OCI-LY7 (cell line): ENCODE measurements around the gene ZNF45. TPM values are rescaled to one million over a fixed set of nuclear protein-coding genes. Genes with fewer than 3 reads are reported as not detected.
"Not testable (repeated sequence)": the region's sequence is repeated elsewhere in the genome, so short reads cannot be mapped to it uniquely, and the experiment has no call there.

Source experiments
- BruUV-seq: library from RNA; stranded (reverse); fragments of 400-500 nt; replicated peaks from 2 replicates; lab custom pipeline; 2021; lab: Mats Ljungman, UMichigan
- CTCF ChIA-PET: fragments of 300-600 bp; sonication (Branson Sonifier 250); formaldehyde crosslinking; loops from one replicate; lab custom pipeline; 2022; ENCODE audit warnings: antibody characterized with exemption; ENCODE audit not compliant: unreplicated experiment; lab: Charles Lee
- POLR2A ChIA-PET: fragments of 300-600 bp; sonication (Branson Sonifier 250); formaldehyde crosslinking; loops from one replicate; lab custom pipeline; 2022; ENCODE audit warnings: antibody characterized with exemption; lab: Charles Lee
- DNase-seq: peaks from one replicate; pipeline ENCODE4 v3.0.0-alpha.2; 2015; ENCODE audit warnings: low spot score
- H2AFZ ChIP-seq: fragments of 200-600 bp; sonication (generic), shearing (Covaris generic); 2 replicates; pipeline ENCODE4 v1.6.1; 2014; ENCODE audit warnings: mild to moderate bottlenecking, antibody characterized with exemption, low read length, moderate library complexity
- H3K27ac ChIP-seq: fragments of 200-600 bp; sonication (generic); 2 replicates; pipeline ENCODE4 v1.5.1; 2014; ENCODE audit warnings: mixed run types, low read depth, mild to moderate bottlenecking, moderate library complexity, low read length, inconsistent platforms; ENCODE audit not compliant: poor library complexity, severe bottlenecking
- H3K36me3 ChIP-seq: fragments of 200-600 bp; sonication (generic); 2 replicates; pipeline ENCODE4 v1.6.1; 2014; ENCODE audit warnings: mild to moderate bottlenecking, antibody characterized with exemption, low read length, moderate library complexity, mixed read lengths; ENCODE audit not compliant: insufficient read depth
- H3K4me1 ChIP-seq: fragments of 200-600 bp; sonication (generic); 2 replicates; pipeline ENCODE4 v1.5.1; 2014; ENCODE audit warnings: mild to moderate bottlenecking, low read length; ENCODE audit not compliant: insufficient read depth, poor library complexity, severe bottlenecking
- H3K4me2 ChIP-seq: fragments of 200-600 bp; sonication (generic); 2 replicates; pipeline ENCODE4 v1.6.1; 2014; ENCODE audit warnings: mild to moderate bottlenecking, low read length
- H3K4me3 ChIP-seq: fragments of 200-600 bp; sonication (generic); 2 replicates; pipeline ENCODE4 v1.5.1; 2014; ENCODE audit warnings: mild to moderate bottlenecking, low read depth, low read length; ENCODE audit not compliant: poor library complexity, severe bottlenecking
- H3K79me2 ChIP-seq: fragments of 200-600 bp; sonication (generic); 2 replicates; pipeline ENCODE4 v1.6.1; 2016; ENCODE audit warnings: low read depth, mild to moderate bottlenecking, low read length, moderate library complexity, mixed read lengths; ENCODE audit not compliant: insufficient read depth
- H3K9me2 ChIP-seq: fragments of 200-600 bp; sonication (generic); 2 replicates; pipeline ENCODE4 v1.6.1; 2016; ENCODE audit warnings: mild to moderate bottlenecking, low read length, mixed read lengths; ENCODE audit not compliant: insufficient read depth
- H3K9me3 ChIP-seq: fragments of 200-600 bp; sonication (generic); 2 replicates; pipeline ENCODE4 v1.6.1; 2014; ENCODE audit warnings: mild to moderate bottlenecking, mixed run types, low read length, mixed read lengths
- H4K20me1 ChIP-seq: fragments of 200-600 bp; sonication (generic); 2 replicates; pipeline ENCODE4 v1.6.1; 2014; ENCODE audit warnings: mild to moderate bottlenecking, antibody characterized with exemption, low read length, moderate library complexity, mixed read lengths; ENCODE audit not compliant: insufficient read depth
- EZH2phosphoT487 ChIP-seq: fragments of 200-600 bp; sonication (generic); IDR thresholded peaks from 2 replicates; pipeline ENCODE4 v1.6.1; 2018; ENCODE audit warnings: low read depth, borderline replicate concordance, mild to moderate bottlenecking, mixed run types, antibody characterized with exemption, low read length, moderate library complexity, mixed read lengths
- intact Hi-C: fragments of 100-400 bp; cut with micrococcal nuclease; formaldehyde crosslinking; loops from one replicate; pipeline ENCODE4 v1.10.0; 2022; ENCODE audit not compliant: unreplicated experiment
- small RNA-seq: library from RNA; depleted of rRNA; stranded (forward); fragments of <200 nt; gene quantifications from one replicate; pipeline ENCODE3, GENCODE V24; 2014
- total RNA-seq, 2 experiments: library from RNA; depleted of rRNA in 1 of 2; stranded (reverse); fragments of >200 nt in 1 of 2; shearing (Covaris generic) in 1 of 2; gene quantifications; 2 replicates each; pipeline ENCODE4 v1.2.3, GENCODE V29; 2014 to 2022
- TF ChIP-seq, protein P1 (sequence below): fragments of 200-600 bp; sonication (generic); conservative IDR thresholded peaks from 2 replicates; pipeline ENCODE4 v1.5.1; 2014; ENCODE audit warnings: mild to moderate bottlenecking, antibody characterized with exemption, low read length, moderate library complexity, mixed read lengths

The ZNF45 gene
- total RNA-seq, 2 experiments from 2014 or later = 9.7 to 15.3 TPM

DNA sequence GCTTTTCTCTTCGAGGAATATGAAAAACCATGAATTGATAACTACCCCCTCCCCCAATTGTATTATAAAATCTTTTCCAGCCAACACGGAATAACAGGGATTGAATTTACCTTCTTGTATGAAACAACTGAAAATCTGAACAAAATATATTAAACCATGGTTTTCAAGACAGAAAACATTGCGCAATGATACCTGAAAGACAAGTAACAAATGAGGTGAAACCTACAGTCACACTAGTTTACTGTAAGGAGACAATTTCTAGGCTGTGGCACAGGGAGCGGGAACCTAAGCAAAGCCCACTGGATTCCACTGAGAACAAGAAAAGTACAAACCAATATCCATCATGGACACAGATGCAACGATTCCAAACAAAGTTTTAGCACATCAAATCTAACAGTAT, 54.6 kb downstream of the ZNF45 start:
- no peak overlapping the region for H3K4me3 ChIP-seq
- no peaks in the 10 kb centered on the region for H4K20me1 ChIP-seq
- no peak overlapping the region for H2AFZ ChIP-seq
- H3K27ac ChIP-seq = no peak overlapping the region
- BruUV-seq = no TSS peak
- peaks cover 24% of the 10 kb centered on the region for H3K9me3 ChIP-seq
- H3K9me2 ChIP-seq = no peaks in the 10 kb centered on the region
- POLR2A ChIA-PET = no interaction called here
- intact Hi-C loops = no loop called here
- H3K79me2 ChIP-seq = no peaks in the 10 kb centered on the region
- no peak for DNase-seq
- TF ChIP-seq EZH2phosphoT487 = no peak
- TF ChIP-seq, protein P1, sequence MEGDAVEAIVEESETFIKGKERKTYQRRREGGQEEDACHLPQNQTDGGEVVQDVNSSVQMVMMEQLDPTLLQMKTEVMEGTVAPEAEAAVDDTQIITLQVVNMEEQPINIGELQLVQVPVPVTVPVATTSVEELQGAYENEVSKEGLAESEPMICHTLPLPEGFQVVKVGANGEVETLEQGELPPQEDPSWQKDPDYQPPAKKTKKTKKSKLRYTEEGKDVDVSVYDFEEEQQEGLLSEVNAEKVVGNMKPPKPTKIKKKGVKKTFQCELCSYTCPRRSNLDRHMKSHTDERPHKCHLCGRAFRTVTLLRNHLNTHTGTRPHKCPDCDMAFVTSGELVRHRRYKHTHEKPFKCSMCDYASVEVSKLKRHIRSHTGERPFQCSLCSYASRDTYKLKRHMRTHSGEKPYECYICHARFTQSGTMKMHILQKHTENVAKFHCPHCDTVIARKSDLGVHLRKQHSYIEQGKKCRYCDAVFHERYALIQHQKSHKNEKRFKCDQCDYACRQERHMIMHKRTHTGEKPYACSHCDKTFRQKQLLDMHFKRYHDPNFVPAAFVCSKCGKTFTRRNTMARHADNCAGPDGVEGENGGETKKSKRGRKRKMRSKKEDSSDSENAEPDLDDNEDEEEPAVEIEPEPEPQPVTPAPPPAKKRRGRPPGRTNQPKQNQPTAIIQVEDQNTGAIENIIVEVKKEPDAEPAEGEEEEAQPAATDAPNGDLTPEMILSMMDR = no peak
- H3K4me1 ChIP-seq = no peaks in the 10 kb centered on the region
- H3K36me3 ChIP-seq = no peaks in the 10 kb centered on the region
- CTCF ChIA-PET = no interaction called here
- no peak overlapping the region for H3K4me2 ChIP-seq

DNA sequence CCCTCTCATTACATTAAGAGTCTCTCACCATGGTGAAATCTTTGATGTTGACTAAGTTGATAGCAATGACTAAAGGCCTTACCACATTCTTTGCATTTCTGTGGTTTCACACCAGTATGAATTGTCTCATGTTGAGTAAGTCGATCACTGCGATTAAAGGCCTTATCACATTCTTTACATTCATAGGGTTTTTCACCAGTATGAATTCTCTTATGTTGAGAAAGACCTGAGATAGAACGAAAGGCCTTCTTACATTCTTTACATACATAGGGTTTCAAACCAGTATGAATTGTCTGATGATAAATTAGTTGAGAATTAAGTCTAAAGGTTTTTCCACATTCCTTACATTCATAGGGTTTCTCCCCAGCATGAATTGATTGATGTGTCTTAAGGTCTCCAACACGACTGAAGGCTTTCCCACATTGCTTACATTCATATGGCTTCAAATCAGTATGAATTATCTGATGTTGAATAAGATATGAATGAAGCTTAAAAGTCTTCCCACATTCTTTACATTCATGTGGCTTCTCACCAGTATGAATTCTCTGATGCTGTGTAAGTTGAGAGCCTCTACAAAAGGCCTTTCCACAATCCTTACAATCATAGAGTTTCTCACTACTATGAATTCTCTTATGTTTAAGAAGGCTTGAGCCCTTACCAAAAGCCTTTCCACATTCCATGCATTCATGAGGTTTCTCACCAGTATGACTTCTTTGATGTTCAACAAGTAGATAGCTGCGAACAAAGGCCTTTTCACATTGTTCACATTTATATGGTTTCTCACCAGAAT, 62.3 kb downstream of the ZNF45 start:
- BruUV-seq = no TSS peak
- no peak for DNase-seq
- H3K9me3 ChIP-seq = peaks cover 34% of the 10 kb centered on the region
- H3K27ac ChIP-seq = no peak overlapping the region
- no peak overlapping the region for H2AFZ ChIP-seq
- no peaks in the 10 kb centered on the region for H3K9me2 ChIP-seq
- POLR2A ChIA-PET = no interaction called here
- TF ChIP-seq, protein P1 = no peak
- no peak for TF ChIP-seq EZH2phosphoT487
- H3K4me2 ChIP-seq = no peak overlapping the region
- no peak overlapping the region for H3K4me3 ChIP-seq
- intact Hi-C loops = no loop called here
- CTCF ChIA-PET = no interaction called here
- no peaks in the 10 kb centered on the region for H4K20me1 ChIP-seq
- H3K4me1 ChIP-seq = no peaks in the 10 kb centered on the region
- no peaks in the 10 kb centered on the region for H3K36me3 ChIP-seq
- no peaks in the 10 kb centered on the region for H3K79me2 ChIP-seq

DNA sequence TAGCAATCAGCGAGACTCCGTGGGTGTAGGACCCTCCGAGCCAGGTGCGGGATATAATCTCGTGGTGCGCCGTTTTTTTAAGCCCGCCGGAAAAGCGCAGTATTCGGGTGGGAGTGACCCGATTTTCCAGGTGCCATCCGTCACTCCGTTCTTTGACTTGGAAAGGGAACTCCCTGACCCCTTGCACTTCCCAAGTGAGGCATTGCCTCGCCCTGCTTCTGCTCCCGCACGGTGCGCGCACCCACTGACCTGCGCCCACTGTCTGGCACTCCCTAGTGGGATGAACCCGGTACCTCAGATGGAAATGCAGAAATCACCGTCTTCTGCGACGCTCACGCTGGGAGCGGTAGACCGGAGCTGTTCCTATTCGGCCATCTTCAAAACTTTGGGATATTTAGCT, 68.2 kb downstream of the ZNF45 start:
- BruUV-seq, H3K9me3 ChIP-seq, H4K20me1 ChIP-seq, H3K4me2 ChIP-seq, H3K79me2 ChIP-seq, intact Hi-C loops, CTCF ChIA-PET, DNase-seq, H3K4me3 ChIP-seq, H3K36me3 ChIP-seq, H3K27ac ChIP-seq, H3K9me2 ChIP-seq, H2AFZ ChIP-seq, H3K4me1 ChIP-seq, POLR2A ChIA-PET: not testable (repeated sequence)

Small RNAs within 50 kb of the gene (small RNA-seq; reads per million reads assigned to genes)
- gene AC006213.5 = not detected

Other genes with a start within 250 kb of the ZNF45 start
- gene IRGC, start 219.2 kb downstream of the ZNF45 start, total RNA-seq (2014; rRNA removed; shearing (Covaris generic)) = not detected in 2 replicates
- gene IRGC, start 219.2 kb downstream of the ZNF45 start, total RNA-seq (2022) = not detected in 2 replicates
- 49.1 and 65.6 TPM in 2 replicates for gene SMG9, start 180.3 kb downstream of the ZNF45 start, total RNA-seq (2014; rRNA removed; shearing (Covaris generic))
- 75.5 and 83.1 TPM in 2 replicates for gene SMG9, start 180.3 kb downstream of the ZNF45 start, total RNA-seq (2022)
- 31.3 and 39.7 TPM in 2 replicates for gene KCNN4, start 154.3 kb downstream of the ZNF45 start, total RNA-seq (2014; rRNA removed; shearing (Covaris generic))
- gene KCNN4, start 154.3 kb downstream of the ZNF45 start, total RNA-seq (2022) = 39.3 and 40.0 TPM in 2 replicates
- not detected in 2 replicates for gene LYPD5, start 132.8 kb downstream of the ZNF45 start, total RNA-seq (2014; rRNA removed; shearing (Covaris generic))
- gene LYPD5, start 132.8 kb downstream of the ZNF45 start, total RNA-seq (2022) = not detected in 2 replicates
- 4.3 and 4.8 TPM in 2 replicates for gene ZNF283, start 108.0 kb downstream of the ZNF45 start, total RNA-seq (2014; rRNA removed; shearing (Covaris generic))
- 1.9 and 2.8 TPM in 2 replicates for gene ZNF283, start 108.0 kb downstream of the ZNF45 start, total RNA-seq (2022)
- gene ZNF404, start 51.3 kb downstream of the ZNF45 start, total RNA-seq (2014; rRNA removed; shearing (Covaris generic)) = not detected in 2 replicates
- gene ZNF404, start 51.3 kb downstream of the ZNF45 start, total RNA-seq (2022) = not detected in 2 replicates
- 0.21 and 0.28 TPM in 2 replicates for gene ZNF221, start 15.9 kb upstream of the ZNF45 start, total RNA-seq (2014; rRNA removed; shearing (Covaris generic))
- not detected in 2 replicates for gene ZNF221, start 15.9 kb upstream of the ZNF45 start, total RNA-seq (2022)
- gene ZNF155, start 48.9 kb upstream of the ZNF45 start, total RNA-seq (2014; rRNA removed; shearing (Covaris generic)) = not detected in 2 replicates
- gene ZNF155, start 48.9 kb upstream of the ZNF45 start, total RNA-seq (2022) = not detected in 2 replicates
- 1.7 and 1.8 TPM in 2 replicates for gene ZNF230, start 67.7 kb upstream of the ZNF45 start, total RNA-seq (2014; rRNA removed; shearing (Covaris generic))
- 1.6 and 2.8 TPM in 2 replicates for gene ZNF230, start 67.7 kb upstream of the ZNF45 start, total RNA-seq (2022)
- gene ZNF222, start 90.1 kb upstream of the ZNF45 start, total RNA-seq (2014; rRNA removed; shearing (Covaris generic)) = not detected in 2 replicates
- not detected in 2 replicates for gene ZNF222, start 90.1 kb upstream of the ZNF45 start, total RNA-seq (2022)
- not detected in 2 replicates for gene ZNF223, start 116.8 kb upstream of the ZNF45 start, total RNA-seq (2014; rRNA removed; shearing (Covaris generic))
- gene ZNF223, start 116.8 kb upstream of the ZNF45 start, total RNA-seq (2022) = not detected in 2 replicates
- not detected in 2 replicates for gene ZNF284, start 136.9 kb upstream of the ZNF45 start, total RNA-seq (2014; rRNA removed; shearing (Covaris generic))
- not detected in 2 replicates for gene ZNF284, start 136.9 kb upstream of the ZNF45 start, total RNA-seq (2022)
- 17.5 and 20.4 TPM in 2 replicates for gene ZNF224, start 159.1 kb upstream of the ZNF45 start, total RNA-seq (2014; rRNA removed; shearing (Covaris generic))
- gene ZNF224, start 159.1 kb upstream of the ZNF45 start, total RNA-seq (2022) = 20.2 and 21.5 TPM in 2 replicates
- 2.4 and 3.5 TPM in 2 replicates for gene ZNF225, start 178.1 kb upstream of the ZNF45 start, total RNA-seq (2014; rRNA removed; shearing (Covaris generic))
- gene ZNF225, start 178.1 kb upstream of the ZNF45 start, total RNA-seq (2022) = 4.1 and 6.1 TPM in 2 replicates
- not detected in 2 replicates for gene ZNF234, start 206.3 kb upstream of the ZNF45 start, total RNA-seq (2014; rRNA removed; shearing (Covaris generic))
- gene ZNF234, start 206.3 kb upstream of the ZNF45 start, total RNA-seq (2022) = not detected in 2 replicates
- 14.6 and 14.7 TPM in 2 replicates for gene ZNF226, start 229.8 kb upstream of the ZNF45 start, total RNA-seq (2014; rRNA removed; shearing (Covaris generic))
- 17.9 and 24.0 TPM in 2 replicates for gene ZNF226, start 229.8 kb upstream of the ZNF45 start, total RNA-seq (2022)